HEK293T (cell line): ENCODE measurements around the gene RELB.

Source experiments
- BHLHE40 ChIP-seq: fragments of 450-650 bp; IDR thresholded peaks from 2 replicates; pipeline ENCODE4 v1.6.1; 2016; ENCODE audit warnings: mild to moderate bottlenecking, moderate library complexity, borderline replicate concordance
- FOXA1 ChIP-seq: fragments of 450-650 bp; IDR thresholded peaks from 2 replicates; pipeline ENCODE4 v1.6.1; 2016; ENCODE audit warnings: mild to moderate bottlenecking
- FOXK2 ChIP-seq: fragments of 450-650 bp; IDR thresholded peaks from 2 replicates; pipeline ENCODE4 v1.6.1; 2016; ENCODE audit warnings: mild to moderate bottlenecking
- L3MBTL2 ChIP-seq: fragments of 450-650 bp; conservative IDR thresholded peaks from 2 replicates; pipeline ENCODE4 v1.6.1; 2016; ENCODE audit warnings: mild to moderate bottlenecking
- NFRKB ChIP-seq: fragments of 450-650 bp; IDR thresholded peaks from 2 replicates; pipeline ENCODE4 v1.6.1; 2016; ENCODE audit warnings: mild to moderate bottlenecking, moderate library complexity
- SP1 ChIP-seq: fragments of 450-650 bp; IDR thresholded peaks from 2 replicates; pipeline ENCODE4 v1.6.1; 2017
- SUZ12 ChIP-seq: fragments of 450-650 bp; IDR thresholded peaks from 2 replicates; pipeline ENCODE4 v1.6.1; 2016; ENCODE audit warnings: mild to moderate bottlenecking
- TARDBP ChIP-seq: fragments of 450-650 bp; IDR thresholded peaks from 2 replicates; pipeline ENCODE4 v1.6.1; 2016
- ZNF384 ChIP-seq: fragments of 450-650 bp; IDR thresholded peaks from 2 replicates; pipeline ENCODE4 v1.6.1; 2016

- TF ChIP-seq SP1 (no peak), TARDBP (no peak), SUZ12 (no peak), ZNF384 (no peak), FOXK2 (no peak), L3MBTL2 (no peak), BHLHE40 (no peak), NFRKB (no peak), FOXA1 (no peak)
Observed at GRCh38 chr19:44984005-44984404, 17.3 kb upstream of the RELB start.
